NCI-H446 (cell line): ENCODE data around the gene FBRSL1.
"Not testable (repeated sequence)": the region's sequence is repeated elsewhere in the genome, so short reads cannot be mapped to it uniquely, and the experiment has no call there.

Experiments
- DNase-seq, 2 experiments: peaks; one replicate each; lab custom pipeline; 2025; lab: John Stamatoyannopoulos, UW

FBRSL1 gene

GRCh38 chr12:132453361-132454192, 36.4 kb upstream of the FBRSL1 start:
- DNase-seq: no peak

- DNase-seq: no peak
These were observed 35.6 kb upstream of the FBRSL1 start for GRCh38 chr12:132454193-132454932.

GRCh38 chr12:132454933-132455418, 35.0 kb upstream of the FBRSL1 start:
- DNase-seq: no peak

GRCh38 chr12:132455565-132455964, 34.4 kb upstream of the FBRSL1 start:
- DNase-seq: no peak

GRCh38 chr12:132456186-132456943, 33.6 kb upstream of the FBRSL1 start:
- no peak for DNase-seq

GRCh38 chr12:132456944-132457495, 32.9 kb upstream of the FBRSL1 start:
- no peak for DNase-seq

- no peak for DNase-seq
These were observed 31.5 kb upstream of the FBRSL1 start for GRCh38 chr12:132458441-132458840.

- DNase-seq: no peak
These were observed 30.9 kb upstream of the FBRSL1 start for GRCh38 chr12:132458846-132459641.

- DNase-seq: no peak
These were observed 29.4 kb upstream of the FBRSL1 start for GRCh38 chr12:132460571-132460970.

- no peak for DNase-seq
These were observed 28.4 kb upstream of the FBRSL1 start for GRCh38 chr12:132461526-132461925.

GRCh38 chr12:132462788-132463187, 27.2 kb upstream of the FBRSL1 start:
- no peak for DNase-seq

GRCh38 chr12:132463284-132463924, 26.5 kb upstream of the FBRSL1 start:
- not testable (repeated sequence) for DNase-seq

GRCh38 chr12:132464304-132464703, 25.6 kb upstream of the FBRSL1 start:
- DNase-seq: not testable (repeated sequence)

GRCh38 chr12:132464820-132465219, 25.1 kb upstream of the FBRSL1 start:
- DNase-seq: no peak

GRCh38 chr12:132465269-132466190, 24.4 kb upstream of the FBRSL1 start:
- DNase-seq: no peak

- DNase-seq: peak in 1 of 2 experiments; percentile 26
These were observed 23.4 kb upstream of the FBRSL1 start for GRCh38 chr12:132466241-132467201.

GRCh38 chr12:132467511-132467910, 22.4 kb upstream of the FBRSL1 start:
- DNase-seq: no peak

GRCh38 chr12:132469423-132469822, 20.5 kb upstream of the FBRSL1 start:
- DNase-seq: no peak
